AG04450 (cell line): Measurements from ENCODE around the gene FAM222A. TPM values are rescaled to one million over a fixed set of nuclear protein-coding genes. Genes with fewer than 3 reads are reported as not detected.

Source experiments
- CTCF ChIA-PET: fragments of 300-600, 350-600 bp; formaldehyde crosslinking; extraction: SDS; loops from one replicate; lab custom pipeline; 2022; ENCODE audit warnings: antibody characterized with exemption, inconsistent platforms; lab: Charles Lee
- POLR2A ChIA-PET: fragments of 350-600 bp; formaldehyde crosslinking; extraction: SDS; loops from one replicate; lab custom pipeline; 2021; ENCODE audit warnings: antibody characterized with exemption, inconsistent platforms; lab: Yijun Ruan, JAX
- DNase-seq: peaks from one replicate; pipeline ENCODE4 v3.0.0-alpha.2; 2011; ENCODE audit warnings: low read depth, low spot score
- H3K27ac ChIP-seq: one replicate; pipeline ENCODE4 v1.5.1; 2012; ENCODE audit warnings: low read depth, low read length, control low read depth
- H3K27me3 ChIP-seq: one replicate; pipeline ENCODE4 v1.6.0; 2012; ENCODE audit warnings: low read length; ENCODE audit not compliant: control insufficient read depth, insufficient read depth
- H3K4me3 ChIP-seq: 2 replicates; pipeline ENCODE4 v1.5.1; 2011; ENCODE audit warnings: mild to moderate bottlenecking, low read depth, low read length, control low read depth
- H3K9me3 ChIP-seq: 2 replicates; pipeline ENCODE4 v1.5.1; 2012; ENCODE audit warnings: low read length; ENCODE audit not compliant: control insufficient read depth, insufficient read depth
- polyA plus RNA-seq: library from polyadenylated mRNA; depleted of rRNA; stranded (reverse); fragments of >200 nt; gene quantifications from 2 replicates; pipeline ENCODE4 v1.2.3, GENCODE V29; 2011
- TF ChIP-seq, protein P1 (sequence below): IDR thresholded peaks from 2 replicates; pipeline ENCODE4 v1.5.1; 2011; ENCODE audit warnings: low read depth, low read length, control low read depth, inconsistent platforms

The FAM222A gene
- polyA plus RNA-seq, 1 experiment: 0.15 TPM

DNA sequence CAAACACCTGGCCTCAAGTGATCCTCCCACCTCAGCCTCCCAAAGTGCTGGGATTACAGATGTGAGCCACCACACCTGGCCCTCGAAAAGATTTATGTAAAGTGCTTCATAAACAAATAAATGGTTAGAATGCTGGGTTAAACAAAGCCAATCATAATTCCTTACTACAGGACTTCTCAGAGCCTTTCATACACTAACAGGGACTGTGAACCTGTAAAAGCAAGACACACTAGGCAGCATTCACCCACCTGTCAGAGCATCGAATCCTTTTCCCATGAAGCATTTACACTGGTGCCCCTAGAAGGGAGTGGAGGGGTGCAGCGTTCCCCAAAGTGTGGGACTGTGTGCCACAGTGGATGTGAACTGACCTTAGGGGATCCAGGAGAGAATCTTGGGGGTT is 90.1 kb downstream of the FAM222A start:
- DNase-seq: no peak
- no peaks in the 10 kb centered on the region for H3K27me3 ChIP-seq
- no peak overlapping the region for H3K27ac ChIP-seq
- no peak overlapping the region for H3K4me3 ChIP-seq
- ChIA-PET CTCF (interaction anchor here (0.9 to 6.1 kb wide), 7 partner anchors 8 to 75 kb away, joined by 4 to 134 read pairs (median 20); no protein-coding TSS in a partner anchor), POLR2A (no interaction called here)
- TF ChIP-seq, protein P1, sequence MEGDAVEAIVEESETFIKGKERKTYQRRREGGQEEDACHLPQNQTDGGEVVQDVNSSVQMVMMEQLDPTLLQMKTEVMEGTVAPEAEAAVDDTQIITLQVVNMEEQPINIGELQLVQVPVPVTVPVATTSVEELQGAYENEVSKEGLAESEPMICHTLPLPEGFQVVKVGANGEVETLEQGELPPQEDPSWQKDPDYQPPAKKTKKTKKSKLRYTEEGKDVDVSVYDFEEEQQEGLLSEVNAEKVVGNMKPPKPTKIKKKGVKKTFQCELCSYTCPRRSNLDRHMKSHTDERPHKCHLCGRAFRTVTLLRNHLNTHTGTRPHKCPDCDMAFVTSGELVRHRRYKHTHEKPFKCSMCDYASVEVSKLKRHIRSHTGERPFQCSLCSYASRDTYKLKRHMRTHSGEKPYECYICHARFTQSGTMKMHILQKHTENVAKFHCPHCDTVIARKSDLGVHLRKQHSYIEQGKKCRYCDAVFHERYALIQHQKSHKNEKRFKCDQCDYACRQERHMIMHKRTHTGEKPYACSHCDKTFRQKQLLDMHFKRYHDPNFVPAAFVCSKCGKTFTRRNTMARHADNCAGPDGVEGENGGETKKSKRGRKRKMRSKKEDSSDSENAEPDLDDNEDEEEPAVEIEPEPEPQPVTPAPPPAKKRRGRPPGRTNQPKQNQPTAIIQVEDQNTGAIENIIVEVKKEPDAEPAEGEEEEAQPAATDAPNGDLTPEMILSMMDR: no peak
- H3K9me3 ChIP-seq: no peaks in the 10 kb centered on the region

DNA sequence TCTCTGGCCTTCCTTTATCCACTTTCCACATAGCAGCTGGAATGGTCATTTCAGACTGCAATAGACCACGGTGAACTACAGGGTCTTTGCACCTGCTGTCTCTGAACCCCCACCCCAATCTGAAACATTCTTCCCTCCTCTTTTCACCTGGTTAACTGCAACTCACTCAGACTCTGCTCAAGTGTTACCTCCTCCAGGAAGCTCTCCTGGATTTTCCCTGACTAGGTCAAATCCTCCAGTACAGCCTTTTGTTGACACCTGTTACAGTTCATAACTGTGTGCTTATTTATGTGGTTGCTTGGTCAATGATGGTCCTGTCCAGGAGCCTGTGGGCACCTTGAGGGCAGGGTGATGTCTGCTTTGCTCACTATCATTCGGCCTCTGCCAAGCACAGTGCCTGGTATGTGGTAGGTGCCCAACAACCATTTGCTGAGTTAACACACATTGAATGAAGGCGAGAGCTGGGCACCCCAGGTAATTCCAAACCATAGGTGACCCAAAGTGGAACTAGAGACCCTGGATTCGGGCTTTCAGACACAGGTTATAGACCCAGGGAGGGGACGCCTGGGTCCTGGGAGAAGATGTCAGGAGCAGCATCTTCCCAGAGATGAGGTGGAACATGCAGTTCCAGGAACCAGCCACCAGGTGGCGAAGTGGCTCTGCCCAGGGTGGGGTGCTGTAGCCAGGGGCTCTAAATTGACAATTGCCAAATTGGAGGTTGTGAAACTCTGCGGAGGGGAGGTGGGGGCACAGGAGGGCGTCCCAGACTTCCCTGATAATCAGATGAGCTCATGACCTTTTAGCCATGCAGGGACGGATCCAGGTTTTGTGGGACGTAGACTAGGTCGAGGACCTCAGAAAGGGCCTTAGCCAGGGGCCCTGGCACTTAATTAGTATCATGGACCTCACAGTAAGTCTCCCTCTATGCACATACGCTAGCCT is 91.5 kb downstream of the FAM222A start:
- H3K27me3 ChIP-seq: no peaks in the 10 kb centered on the region
- no peak overlapping the region for H3K27ac ChIP-seq
- no peak for DNase-seq
- no peak overlapping the region for H3K4me3 ChIP-seq
- H3K9me3 ChIP-seq: no peaks in the 10 kb centered on the region
- ChIA-PET CTCF (interaction anchor here (0.5 to 6.1 kb wide), 42 partner anchors 10 to 716 kb away, joined by 3 to 134 read pairs (median 5); partner anchors contain the start of genes GLTP and TRPV4), POLR2A (no interaction called here)
- TF ChIP-seq, protein P1: peak; percentile 97

DNA sequence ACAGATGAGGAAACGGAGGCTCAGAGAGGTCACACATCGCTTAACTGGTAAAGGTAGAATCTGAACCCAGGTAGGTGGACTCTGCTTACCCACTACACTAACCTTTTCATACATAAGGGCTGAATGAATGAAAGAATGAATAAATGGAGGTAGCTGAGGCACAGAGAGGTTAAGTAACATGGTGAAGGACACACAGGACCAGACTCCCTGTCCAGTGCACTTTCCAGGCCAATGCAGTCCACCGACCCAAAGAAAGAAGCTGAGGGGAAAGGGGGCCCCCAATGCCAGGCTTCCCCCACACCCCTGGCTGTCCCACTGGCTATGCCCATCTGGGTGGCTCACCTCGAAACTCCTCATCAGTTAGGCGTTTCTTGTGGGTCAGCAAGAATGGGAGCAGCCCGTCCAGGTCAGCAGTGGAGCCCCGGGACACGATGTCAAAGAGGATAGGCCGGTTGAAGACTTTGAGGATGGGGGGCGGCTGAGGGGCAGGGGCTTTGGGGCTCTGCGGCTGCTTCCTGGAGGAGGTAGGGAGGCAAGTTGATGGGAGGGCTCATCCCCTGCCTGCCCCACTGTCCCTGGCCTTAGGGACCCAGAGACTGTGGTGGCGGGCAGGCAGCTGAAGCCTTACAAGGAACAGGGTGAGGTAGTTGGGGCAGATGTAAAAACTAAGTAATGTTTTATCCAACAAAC is 94.5 kb downstream of the FAM222A start:
- CTCF ChIA-PET: interaction anchor here (6.1 kb wide), 1 partner anchor 36 kb away, joined by 134 read pairs; no protein-coding TSS in a partner anchor
- no peaks in the 10 kb centered on the region for H3K9me3 ChIP-seq
- DNase-seq: no peak
- no peak overlapping the region for H3K27ac ChIP-seq
- TF ChIP-seq, protein P1: no peak
- no peaks in the 10 kb centered on the region for H3K27me3 ChIP-seq
- no peak overlapping the region for H3K4me3 ChIP-seq
- POLR2A ChIA-PET: no interaction called here

DNA sequence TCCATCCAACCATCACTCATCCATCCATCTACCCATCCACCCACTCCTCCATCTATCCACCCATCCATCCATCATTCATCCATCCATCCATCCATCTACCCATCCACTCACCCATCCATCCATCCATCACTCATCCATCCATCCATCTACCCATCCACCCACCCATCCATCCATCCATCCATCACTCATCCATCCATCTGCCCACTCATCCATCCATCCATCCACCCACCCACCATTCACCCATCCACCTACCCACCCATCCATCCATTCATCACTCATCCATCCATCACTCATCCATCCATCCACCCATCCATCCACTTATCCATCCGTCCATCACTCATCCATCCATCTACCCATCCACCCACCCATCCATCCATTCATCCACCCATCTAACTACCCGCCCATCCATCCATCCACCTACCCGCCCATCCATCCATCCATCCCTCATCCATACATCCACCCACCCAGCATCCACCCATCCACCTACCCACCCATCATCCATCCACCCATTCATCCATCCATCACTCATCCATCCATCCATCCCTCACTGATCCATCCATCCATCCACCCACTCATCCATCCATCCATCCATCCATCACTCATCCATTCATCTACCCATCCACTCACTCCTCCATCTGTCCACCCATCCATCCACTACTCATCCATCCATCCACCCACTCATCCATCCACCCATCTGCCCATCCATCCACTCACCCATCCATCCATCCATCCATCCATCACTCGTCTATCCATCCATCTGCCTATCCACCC is 95.4 kb downstream of the FAM222A start:
- DNase-seq: no peak
- Histone ChIP-seq H3K9me3 (no peaks in the 10 kb centered on the region), H3K4me3 (no peak overlapping the region), H3K27me3 (no peaks in the 10 kb centered on the region), H3K27ac (no peak overlapping the region)
- TF ChIP-seq, protein P1: no peak
- POLR2A ChIA-PET: no interaction called here
- CTCF ChIA-PET: interaction anchor here (6.1 kb wide), 1 partner anchor 35 kb away, joined by 134 read pairs; no protein-coding TSS in a partner anchor
